ENCODE results near the gene STOML1.

DNA sequence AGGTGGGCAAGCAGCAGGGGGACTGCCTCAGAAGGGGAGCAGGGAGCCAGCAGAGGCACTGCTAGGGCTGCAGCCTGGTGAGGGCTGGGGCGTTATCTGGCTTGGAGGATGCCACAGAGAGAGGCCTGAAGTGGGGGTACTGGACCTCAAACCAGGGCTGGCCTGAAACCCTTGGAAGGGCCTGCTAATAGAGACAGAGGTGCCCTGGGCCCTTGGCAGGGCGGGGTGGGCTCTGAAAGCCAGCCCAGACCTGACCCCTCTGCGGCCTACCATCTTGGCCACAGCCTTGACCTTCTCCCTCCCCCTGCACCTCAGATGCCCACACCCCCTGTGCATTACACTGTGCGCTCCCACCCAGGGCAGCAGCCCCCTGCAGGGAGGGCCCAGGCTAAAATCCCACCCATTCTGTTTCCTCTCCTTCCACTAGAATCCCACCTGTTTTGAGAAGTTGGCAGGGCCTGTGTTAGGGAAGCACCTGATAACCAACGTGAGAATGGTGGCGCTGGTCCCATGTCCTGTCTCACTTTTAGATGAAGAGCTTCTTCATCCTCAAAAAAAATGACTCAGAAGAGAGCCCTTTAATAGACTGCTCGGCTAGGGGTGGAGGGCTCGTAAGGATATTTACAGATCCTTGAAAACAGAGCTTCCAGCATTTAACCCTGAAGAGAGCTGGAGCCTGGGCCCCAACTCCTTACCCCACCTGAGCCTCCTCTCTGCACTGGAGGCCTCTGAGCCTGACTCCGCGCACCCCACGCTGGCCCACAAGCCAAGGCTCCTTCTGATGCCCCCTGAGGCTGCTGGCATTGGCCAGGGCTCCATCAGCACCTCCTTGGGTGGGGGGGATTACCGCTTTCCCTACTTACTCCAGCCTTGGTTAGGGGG lies 36.0 kb downstream of the STOML1 start:
- TF ChIP-seq, protein P1, sequence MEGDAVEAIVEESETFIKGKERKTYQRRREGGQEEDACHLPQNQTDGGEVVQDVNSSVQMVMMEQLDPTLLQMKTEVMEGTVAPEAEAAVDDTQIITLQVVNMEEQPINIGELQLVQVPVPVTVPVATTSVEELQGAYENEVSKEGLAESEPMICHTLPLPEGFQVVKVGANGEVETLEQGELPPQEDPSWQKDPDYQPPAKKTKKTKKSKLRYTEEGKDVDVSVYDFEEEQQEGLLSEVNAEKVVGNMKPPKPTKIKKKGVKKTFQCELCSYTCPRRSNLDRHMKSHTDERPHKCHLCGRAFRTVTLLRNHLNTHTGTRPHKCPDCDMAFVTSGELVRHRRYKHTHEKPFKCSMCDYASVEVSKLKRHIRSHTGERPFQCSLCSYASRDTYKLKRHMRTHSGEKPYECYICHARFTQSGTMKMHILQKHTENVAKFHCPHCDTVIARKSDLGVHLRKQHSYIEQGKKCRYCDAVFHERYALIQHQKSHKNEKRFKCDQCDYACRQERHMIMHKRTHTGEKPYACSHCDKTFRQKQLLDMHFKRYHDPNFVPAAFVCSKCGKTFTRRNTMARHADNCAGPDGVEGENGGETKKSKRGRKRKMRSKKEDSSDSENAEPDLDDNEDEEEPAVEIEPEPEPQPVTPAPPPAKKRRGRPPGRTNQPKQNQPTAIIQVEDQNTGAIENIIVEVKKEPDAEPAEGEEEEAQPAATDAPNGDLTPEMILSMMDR (IDR thresholded peaks at IDR 0.05; ENCODE audit: poor library complexity): no peak
- TF ChIP-seq EZH2 (IDR thresholded peaks at IDR 0.05; ENCODE audit: borderline replicate concordance): no peak
